GM21360 (cell line): ENCODE results near the gene EEF1AKMT4.

Experiments
- ATAC-seq: cut with Tn5 transposase; IDR thresholded peaks from one replicate; pipeline ENCODE4 v1.9.1; 2021; ENCODE audit warnings: mild to moderate bottlenecking, moderate library complexity; ENCODE audit not compliant: unreplicated experiment

Gene EEF1AKMT4

GRCh38 chr3:184235381-184236032 lies 14.0 kb upstream of the EEF1AKMT4 start:
- ATAC-seq: no peak

- no peak for ATAC-seq
Measured at GRCh38 chr3:184236033-184236410, 13.4 kb upstream of the EEF1AKMT4 start.

DNA sequence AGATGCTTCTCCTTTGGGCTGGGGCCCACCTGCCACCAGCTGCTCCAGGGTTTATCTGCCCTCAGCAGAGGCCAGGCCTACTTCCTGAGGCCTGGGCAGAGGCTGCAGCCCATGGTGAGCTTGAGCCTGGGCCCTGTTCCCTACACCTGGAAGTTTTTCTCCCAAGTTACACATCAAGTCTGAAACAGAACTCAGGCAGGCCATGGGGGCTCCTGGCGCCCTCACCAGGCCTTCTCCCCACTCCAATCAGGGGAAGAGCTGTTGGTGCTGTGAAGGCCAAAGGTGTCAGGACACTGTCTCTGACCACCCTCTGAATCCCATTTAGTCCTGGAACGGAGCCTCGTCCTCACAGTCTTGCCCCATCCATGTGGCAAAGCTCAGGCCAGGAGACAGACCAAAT lies 12.8 kb upstream of the EEF1AKMT4 start:
- ATAC-seq: no peak

DNA sequence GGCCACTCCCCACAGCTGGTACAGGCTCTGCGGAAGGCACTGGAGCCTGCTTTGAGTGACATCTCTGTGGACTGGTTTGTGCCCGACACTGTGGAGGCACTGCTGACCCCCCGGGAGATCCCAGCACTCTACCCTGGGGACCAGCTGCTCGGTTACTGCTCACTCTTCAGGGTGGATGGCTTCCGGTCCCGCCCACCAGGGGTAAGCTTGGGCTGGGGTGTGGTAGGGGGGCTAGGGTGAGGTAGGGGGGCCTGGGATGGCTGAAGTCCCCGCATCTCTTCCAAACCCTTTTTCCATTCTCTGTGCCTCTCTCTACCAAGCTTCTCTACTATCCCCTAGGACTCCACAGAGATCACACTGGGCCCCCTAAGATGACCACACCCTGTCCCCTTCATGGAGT lies 12.3 kb upstream of the EEF1AKMT4 start:
- no peak for ATAC-seq

GRCh38 chr3:184237807-184238206 lies 11.7 kb upstream of the EEF1AKMT4 start:
- no peak for ATAC-seq

GRCh38 chr3:184238246-184238818 lies 11.1 kb upstream of the EEF1AKMT4 start:
- no peak for ATAC-seq

DNA sequence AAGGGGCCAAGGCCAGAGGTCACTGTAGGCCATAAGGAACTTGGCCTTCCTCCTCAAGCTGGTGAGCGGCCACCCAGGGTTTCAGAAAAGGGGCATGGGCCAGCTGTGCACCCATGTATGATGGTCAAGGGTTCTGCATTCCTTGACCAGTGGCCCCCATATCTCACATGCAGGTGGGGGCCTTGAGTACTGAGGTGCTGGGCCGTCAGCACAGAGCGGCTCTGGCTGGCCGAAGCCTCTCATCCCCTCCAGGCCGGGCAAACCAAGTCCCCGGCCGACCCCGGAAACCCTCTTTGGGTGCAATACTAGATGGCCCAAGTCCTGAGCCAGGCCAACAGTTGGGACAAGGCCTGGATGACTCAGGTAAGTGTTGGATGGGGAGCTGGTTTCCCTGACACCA lies 10.3 kb upstream of the EEF1AKMT4 start:
- ATAC-seq: no peak

- ATAC-seq: no peak
Measured at GRCh38 chr3:184239708-184240107, 9.8 kb upstream of the EEF1AKMT4 start.

DNA sequence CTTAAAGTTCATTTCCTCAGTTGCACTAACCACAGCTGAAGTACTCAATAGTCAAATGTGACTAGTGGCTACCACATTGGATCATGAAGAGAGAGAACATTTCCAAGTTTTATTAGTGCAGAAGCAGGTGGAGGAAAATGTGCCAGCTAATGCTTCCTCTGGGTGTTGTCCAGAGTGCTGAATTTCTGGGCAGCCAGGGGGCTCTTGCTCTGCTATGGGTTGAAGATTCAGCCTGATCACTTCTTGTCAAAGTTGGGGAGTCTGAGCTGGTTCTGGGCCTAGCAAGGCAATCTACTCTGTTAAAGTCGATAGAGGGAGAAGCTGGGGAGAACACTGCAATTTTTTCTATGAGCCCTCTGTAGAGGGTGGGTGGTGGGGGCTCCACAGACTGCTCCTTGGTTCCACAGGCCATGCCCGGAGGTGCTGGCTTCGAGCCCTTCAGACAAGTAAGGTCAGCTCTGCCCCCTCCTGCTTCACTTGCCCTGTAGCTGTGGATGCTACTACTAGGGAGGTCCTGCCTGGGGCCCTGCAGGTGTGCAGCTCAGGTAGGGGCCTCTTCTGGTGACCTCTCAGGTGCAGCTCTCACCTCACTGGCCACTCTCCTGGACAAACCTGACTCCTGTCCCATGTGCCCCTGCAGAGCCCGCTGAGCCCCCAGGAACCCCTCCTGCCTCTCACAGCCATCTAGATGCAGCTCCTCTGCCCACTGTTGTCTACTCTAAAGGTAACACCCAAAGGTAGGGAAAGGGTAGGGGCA lies 8.9 kb upstream of the EEF1AKMT4 start:
- ATAC-seq: no peak

DNA sequence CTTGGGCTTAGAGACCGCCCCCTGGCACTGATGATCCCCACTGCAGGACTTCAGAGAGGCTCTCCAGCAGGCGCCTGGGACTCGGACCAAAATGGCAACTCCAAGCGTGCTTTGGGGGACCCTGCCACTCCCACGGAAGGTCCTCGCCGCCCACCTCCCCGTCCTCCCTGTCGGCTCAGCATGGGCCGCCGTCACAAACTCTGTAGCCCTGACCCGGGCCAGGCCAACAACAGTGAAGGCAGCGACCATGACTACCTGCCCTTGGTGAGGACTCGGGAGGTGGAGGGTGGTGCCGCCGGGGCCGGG lies 8.4 kb upstream of the EEF1AKMT4 start:
- ATAC-seq: no peak

DNA sequence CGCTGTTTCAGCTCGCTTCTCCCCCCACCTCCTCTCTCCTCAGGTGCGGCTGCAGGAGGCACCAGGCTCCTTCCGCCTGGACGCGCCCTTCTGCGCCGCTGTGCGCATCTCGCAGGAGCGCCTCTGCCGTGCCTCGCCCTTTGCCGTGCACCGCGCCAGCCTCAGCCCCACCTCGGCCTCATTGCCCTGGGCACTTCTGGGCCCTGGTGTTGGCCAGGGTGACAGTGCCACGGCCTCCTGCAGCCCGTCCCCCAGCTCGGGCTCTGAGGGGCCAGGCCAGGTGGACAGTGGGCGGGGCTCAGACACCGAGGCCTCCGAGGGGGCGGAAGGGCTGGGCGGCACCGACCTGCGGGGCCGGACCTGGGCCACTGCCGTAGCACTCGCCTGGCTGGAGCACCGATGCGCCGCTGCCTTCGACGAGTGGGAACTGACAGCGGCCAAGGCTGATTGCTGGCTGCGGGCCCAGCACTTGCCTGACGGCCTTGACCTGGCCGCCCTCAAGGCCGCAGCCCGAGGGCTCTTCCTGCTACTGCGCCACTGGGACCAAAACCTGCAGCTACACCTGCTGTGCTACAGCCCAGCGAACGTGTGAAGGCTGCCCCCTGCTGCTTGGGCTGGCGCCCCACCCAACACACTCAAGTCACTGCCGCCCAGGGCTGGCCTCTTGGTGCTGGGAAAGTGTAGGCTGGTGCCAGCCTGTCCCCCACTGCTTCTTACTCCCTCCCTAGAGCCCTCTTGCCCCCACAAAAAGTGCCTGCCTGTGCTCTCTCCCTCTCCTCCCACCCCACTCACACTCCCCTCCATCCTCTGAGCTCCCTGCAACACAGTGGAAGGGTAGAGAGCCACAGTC lies 7.8 kb upstream of the EEF1AKMT4 start:
- no peak for ATAC-seq

- no peak for ATAC-seq
Measured at GRCh38 chr3:184242297-184242685, 7.2 kb upstream of the EEF1AKMT4 start.

DNA sequence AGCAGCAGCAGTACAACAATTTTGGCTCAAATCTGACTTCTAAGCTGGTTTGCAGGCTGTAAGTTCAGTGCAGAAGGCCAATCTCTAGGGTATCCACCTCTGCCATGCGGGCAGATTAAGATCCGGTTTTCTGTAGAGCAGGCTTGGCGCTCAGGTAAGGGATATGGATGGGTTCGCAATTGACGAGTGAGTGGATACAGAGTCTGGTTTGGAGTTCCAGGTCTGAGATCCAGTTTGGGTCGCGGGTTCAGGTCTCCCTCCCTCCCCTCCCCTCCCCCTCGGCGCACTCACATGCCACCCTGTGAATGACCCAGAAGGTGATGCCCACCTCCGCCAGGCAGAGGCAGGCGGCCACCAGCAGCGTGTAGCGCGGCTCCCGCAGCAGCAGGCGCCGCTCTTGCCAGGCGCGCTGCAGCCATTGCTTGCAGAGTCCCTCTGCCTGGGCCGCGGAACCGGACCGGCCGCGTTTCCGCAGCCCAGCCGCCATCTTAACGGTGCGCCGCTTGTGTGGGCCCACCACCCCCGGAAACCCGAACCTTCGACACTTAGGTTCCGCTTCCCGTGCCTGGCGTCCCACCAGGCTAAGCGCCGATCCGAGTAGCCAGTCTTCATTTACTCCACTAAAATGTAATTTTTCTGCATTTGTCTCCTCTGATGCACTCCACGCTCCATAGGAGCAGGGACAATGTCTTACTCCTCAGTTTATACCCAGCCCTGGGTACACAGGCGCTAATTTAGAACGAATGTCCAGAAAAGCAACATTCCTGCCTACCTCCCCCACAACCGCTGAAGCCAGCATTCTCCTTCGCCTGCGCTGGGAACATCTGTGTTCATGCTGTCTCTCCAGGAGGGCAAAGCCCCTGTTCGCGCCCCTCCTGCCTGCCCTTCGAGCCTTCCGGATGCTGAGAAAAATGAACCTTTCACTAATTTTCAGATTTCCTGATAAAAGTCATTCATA lies 739 bp upstream of the EEF1AKMT4 start, which contains the start of gene ALG3:
TSS of gene ALG3 (minus strand) at position 509 of the 958 bp plus-strand sequence. CDS start at position 487, 22 bp downstream.
- peak; percentile 52 for ATAC-seq

- ATAC-seq: peak; percentile 64
Measured at GRCh38 chr3:184250167-184250828, 826 bp downstream of the EEF1AKMT4 start.

DNA sequence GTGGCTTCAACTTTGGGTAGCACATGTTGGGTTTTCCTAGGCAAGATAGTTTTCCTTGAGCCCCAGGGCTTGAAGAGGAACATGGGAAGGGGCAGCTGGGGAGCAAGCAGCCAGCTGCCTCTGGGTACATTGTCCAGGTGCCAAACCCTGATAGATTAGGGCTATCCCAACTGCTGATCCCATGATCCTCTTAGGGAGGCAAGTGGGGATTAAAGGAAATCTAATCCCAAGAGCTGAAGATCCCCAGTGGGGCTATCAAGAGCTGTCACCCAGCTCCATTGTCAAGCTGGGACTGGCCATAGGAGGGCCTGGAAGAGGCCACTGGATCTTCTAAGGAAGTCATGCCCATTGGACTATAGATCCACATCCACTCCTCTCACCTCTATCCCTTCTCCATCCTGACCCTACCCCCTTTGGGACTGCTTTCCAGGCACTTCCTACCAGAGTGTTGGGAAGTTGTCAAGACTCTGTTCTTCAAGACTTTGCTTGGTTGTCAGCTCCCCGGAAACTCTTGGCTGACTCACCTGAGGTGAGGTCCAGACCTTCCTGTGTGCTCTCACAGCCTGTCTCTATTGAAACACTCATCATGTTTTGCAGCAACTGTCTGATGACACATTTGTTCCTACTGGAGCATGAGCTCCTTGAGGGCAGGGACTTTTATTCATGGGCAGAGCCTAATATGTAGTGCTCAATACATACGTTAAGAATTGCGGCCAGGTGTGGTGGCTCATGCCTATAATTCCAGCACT lies 6.0 kb downstream of the EEF1AKMT4 start:
- ATAC-seq: no peak

- ATAC-seq: no peak
Measured at GRCh38 chr3:184257083-184257915, 7.8 kb downstream of the EEF1AKMT4 start.

GRCh38 chr3:184258926-184259325 lies 9.5 kb downstream of the EEF1AKMT4 start:
- ATAC-seq: no peak

DNA sequence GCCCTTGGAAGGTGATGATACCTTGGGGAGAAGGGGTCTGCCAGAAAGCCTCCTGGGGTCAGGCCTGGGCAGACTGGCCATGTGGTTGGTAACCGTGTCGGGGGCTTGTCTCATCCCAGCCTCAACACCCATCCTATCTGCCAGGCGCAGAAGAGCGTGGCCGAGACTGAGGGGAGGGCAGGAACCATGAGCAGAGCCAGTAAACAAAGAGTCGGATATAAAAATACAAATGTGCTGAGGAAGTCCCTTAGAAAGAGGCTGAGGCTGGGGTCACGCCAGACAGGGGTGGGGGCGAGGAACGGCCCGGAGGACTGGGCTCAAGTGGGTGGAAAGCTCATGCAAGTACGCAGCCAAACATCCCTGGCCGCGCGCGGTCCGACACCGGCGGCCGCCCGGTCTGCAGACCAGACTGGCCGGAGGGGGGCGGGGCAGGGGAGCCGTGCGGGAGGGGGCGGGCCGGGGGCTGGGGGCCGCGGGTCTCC lies 10.0 kb downstream of the EEF1AKMT4 start:
- no peak for ATAC-seq
